GM18502 (cell line): ENCODE results near the gene CETN1.

Source experiments
- ATAC-seq: cut with Tn5 transposase; IDR thresholded peaks from one replicate; pipeline ENCODE4 v1.9.1; 2021; ENCODE audit warnings: mild to moderate bottlenecking; ENCODE audit not compliant: unreplicated experiment, poor library complexity

Gene CETN1

GRCh38 chr18:580154-580553, at the start of gene CETN1:
TSS of gene CETN1 (plus strand) at chr18:580380. CDS start at chr18:580409, 29 bp downstream.
- no peak for ATAC-seq

GRCh38 chr18:532018-532417, 48.2 kb upstream of the CETN1 start:
- no peak for ATAC-seq

- ATAC-seq = no peak
Measured at GRCh38 chr18:532632-533031, 47.5 kb upstream of the CETN1 start.

- ATAC-seq = no peak
Measured at GRCh38 chr18:533995-534601, 46.1 kb upstream of the CETN1 start.

- ATAC-seq = no peak
Measured at GRCh38 chr18:543447-544078, 36.6 kb upstream of the CETN1 start.

GRCh38 chr18:549967-550366, 30.2 kb upstream of the CETN1 start:
- ATAC-seq = no peak

GRCh38 chr18:551404-552061, 28.6 kb upstream of the CETN1 start:
- no peak for ATAC-seq

GRCh38 chr18:555705-556457, 24.3 kb upstream of the CETN1 start:
- ATAC-seq = no peak

GRCh38 chr18:564708-565561, 15.2 kb upstream of the CETN1 start:
- no peak for ATAC-seq

- no peak for ATAC-seq
Measured at GRCh38 chr18:565562-566061, 14.6 kb upstream of the CETN1 start.

- no peak for ATAC-seq
Measured at GRCh38 chr18:567122-567521, 13.1 kb upstream of the CETN1 start.

GRCh38 chr18:568731-569130, 11.4 kb upstream of the CETN1 start:
- ATAC-seq = no peak

- ATAC-seq = no peak
Measured at GRCh38 chr18:570256-570655, 9.9 kb upstream of the CETN1 start.

- ATAC-seq = no peak
Measured at GRCh38 chr18:570697-571096, 9.5 kb upstream of the CETN1 start.

GRCh38 chr18:572091-572830, 7.9 kb upstream of the CETN1 start:
- no peak for ATAC-seq

GRCh38 chr18:572831-573289, 7.3 kb upstream of the CETN1 start:
- ATAC-seq = no peak

GRCh38 chr18:573385-573784, 6.8 kb upstream of the CETN1 start:
- no peak for ATAC-seq

GRCh38 chr18:574149-574860, 5.9 kb upstream of the CETN1 start:
- no peak for ATAC-seq
